ENCODE results near the gene ENOX1.

Gene ENOX1

GRCh38 chr13:43528992-43529391 is 257.8 kb downstream of the ENOX1 start:
- no peak for DNase-seq

GRCh38 chr13:43522788-43523187 is 264.0 kb downstream of the ENOX1 start:
- no peak for DNase-seq

GRCh38 chr13:43520351-43520750 is 266.4 kb downstream of the ENOX1 start:
- no peak for DNase-seq

GRCh38 chr13:43518833-43519232 is 267.9 kb downstream of the ENOX1 start:
- DNase-seq, result no peak

GRCh38 chr13:43516401-43516833 is 270.4 kb downstream of the ENOX1 start:
- peak; percentile 81 for DNase-seq

GRCh38 chr13:43515531-43515930 is 271.2 kb downstream of the ENOX1 start:
- no peak for DNase-seq

- DNase-seq, result no peak
Measured at GRCh38 chr13:43514311-43514710, 272.5 kb downstream of the ENOX1 start.

- no peak for DNase-seq
Measured at GRCh38 chr13:43512221-43512620, 274.6 kb downstream of the ENOX1 start.

- no peak for DNase-seq
Measured at GRCh38 chr13:43510956-43511901, 275.5 kb downstream of the ENOX1 start.

- DNase-seq, result no peak
Measured at GRCh38 chr13:43495732-43496131, 291.0 kb downstream of the ENOX1 start.

- no peak for DNase-seq
Measured at GRCh38 chr13:43494206-43494605, 292.6 kb downstream of the ENOX1 start.

- no peak for DNase-seq
Measured at GRCh38 chr13:43493496-43494000, 293.2 kb downstream of the ENOX1 start.

GRCh38 chr13:43492745-43493144 is 294.0 kb downstream of the ENOX1 start:
- no peak for DNase-seq

- no peak for DNase-seq
Measured at GRCh38 chr13:43492311-43492710, 294.5 kb downstream of the ENOX1 start.

- DNase-seq, result no peak
Measured at GRCh38 chr13:43489233-43489632, 297.5 kb downstream of the ENOX1 start.

- DNase-seq, result no peak
Measured at GRCh38 chr13:43487885-43488284, 298.9 kb downstream of the ENOX1 start.

GRCh38 chr13:43487461-43487860 is 299.3 kb downstream of the ENOX1 start:
- DNase-seq, result no peak

GRCh38 chr13:43484432-43485225 is 302.1 kb downstream of the ENOX1 start:
- no peak for DNase-seq

GRCh38 chr13:43483930-43484329 is 302.8 kb downstream of the ENOX1 start:
- DNase-seq, result no peak

GRCh38 chr13:43482641-43483040 is 304.1 kb downstream of the ENOX1 start:
- DNase-seq, result no peak

GRCh38 chr13:43482026-43482425 is 304.7 kb downstream of the ENOX1 start:
- DNase-seq, result no peak

- no peak for DNase-seq
Measured at GRCh38 chr13:43478902-43479301, 307.9 kb downstream of the ENOX1 start.

GRCh38 chr13:43478211-43478610 is 308.6 kb downstream of the ENOX1 start:
- DNase-seq, result no peak

GRCh38 chr13:43475140-43475539 is 311.6 kb downstream of the ENOX1 start:
- no peak for DNase-seq
